Activated T-cell treated with anti-CD3 and anti-CD28 coated beads for 48 hours (primary cell): ENCODE measurements around the gene CRYBG2.
"Not testable (repeated sequence)": the region's sequence is repeated elsewhere in the genome, so short reads cannot be mapped to it uniquely, and the experiment has no call there.

ENCODE experiments used
- DNase-seq: peaks from one replicate; pipeline ENCODE4 v3.0.0-alpha.2; 2020; ENCODE audit warnings: low read depth

The CRYBG2 gene, protein sequence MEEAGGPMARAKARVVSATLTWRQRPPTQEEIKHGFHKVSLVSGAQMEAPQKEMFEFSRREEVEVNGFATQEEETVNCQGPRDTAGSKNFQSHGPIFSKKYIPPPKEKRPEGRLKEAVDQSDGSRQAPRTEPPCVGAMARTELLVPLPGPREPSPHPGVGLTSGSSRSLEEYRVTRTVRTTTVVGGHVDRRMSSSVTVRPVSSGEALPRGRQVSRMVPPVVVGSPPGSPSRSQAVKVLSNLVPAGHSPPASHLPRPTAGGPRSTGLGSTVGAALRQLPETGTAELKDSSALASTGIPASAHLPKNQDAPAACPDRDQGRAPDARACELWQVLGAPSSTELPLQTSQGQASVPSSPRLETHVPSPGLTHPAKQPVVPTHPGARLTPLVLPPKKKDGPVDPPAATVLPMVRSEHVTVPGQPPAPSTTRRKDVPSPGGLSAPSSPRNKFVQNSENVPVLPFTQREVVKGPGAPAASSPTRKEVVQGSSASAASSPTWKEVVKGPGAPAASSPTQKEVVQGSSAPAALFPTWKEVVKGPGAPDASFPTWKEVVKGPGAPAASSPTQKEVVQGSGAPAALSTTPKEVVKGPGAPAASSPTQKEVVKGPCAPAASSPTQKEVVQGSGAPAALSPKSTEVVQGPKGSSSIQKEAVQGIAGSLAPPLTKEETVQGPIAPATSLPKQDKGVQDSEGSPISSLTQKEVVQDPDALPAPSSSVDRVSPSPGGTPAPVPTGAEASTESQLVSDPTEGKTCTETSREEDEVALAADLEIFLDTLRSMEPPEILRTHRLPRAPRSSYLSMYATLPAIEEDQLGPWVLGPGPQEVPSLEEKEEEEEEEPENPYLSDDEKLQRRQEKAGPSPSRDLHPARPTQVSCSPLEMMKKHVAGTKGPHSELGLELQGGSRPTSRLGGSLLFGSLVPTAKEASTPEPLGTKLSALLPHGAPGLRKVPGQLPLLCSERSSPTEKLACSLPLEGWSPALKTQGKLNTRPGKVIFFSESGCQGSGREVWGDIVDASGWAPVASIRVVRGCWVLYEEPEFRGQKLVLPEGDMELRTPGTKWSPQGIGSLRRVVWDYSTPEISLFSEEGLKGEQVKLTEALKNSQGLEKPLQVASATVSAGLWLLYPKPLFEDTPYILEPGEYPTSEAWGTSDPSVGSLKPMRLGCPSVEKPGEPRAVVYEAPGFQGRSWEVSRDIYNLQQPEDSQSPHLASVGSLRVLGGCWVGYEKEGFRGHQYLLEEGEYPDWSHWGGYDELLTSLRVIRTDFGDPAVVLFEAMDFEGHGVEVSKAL (N-terminal part only)

DNA sequence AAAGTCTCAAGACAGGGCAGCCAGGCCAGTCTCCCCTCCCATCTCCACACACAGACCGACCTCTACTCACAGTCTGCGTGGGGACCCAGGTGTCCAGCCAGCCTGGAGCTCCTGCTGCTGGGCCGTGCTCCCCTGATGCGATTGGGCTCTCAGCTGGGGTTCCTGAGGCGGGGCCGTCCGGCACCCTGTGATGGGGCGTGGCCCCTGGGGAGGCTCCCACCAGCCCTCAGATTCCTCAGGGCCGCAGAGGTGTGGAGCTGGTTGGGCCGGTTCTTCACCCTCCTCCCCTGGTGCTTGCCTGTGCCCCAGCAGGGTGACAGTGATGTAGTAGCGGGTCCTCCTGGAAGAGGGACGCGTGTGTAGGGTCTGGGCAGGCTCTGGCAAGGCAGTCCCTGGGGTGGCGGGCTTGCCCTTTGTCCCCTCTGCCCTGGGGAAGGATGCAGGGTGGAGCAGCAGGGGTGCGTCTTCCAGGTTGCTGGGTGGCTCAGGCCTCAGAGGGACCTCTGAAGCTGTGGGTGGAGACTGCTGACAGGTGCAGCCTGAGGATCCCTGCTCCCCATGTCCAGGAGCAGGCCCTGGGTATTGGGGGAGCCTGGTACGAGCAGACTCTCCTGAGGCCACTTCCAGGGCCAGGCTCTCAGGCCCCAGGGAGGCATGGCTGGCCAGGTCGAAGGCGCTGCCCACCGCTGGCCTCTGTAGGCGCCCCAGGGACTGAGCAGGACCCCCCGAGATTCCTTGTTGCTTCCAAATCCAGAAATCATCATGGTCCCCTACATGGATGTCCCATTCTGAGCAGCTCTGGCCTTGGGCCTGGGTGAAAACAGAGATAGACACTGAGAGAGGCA, at the start of gene CRYBG2:
Gene CRYBG2, minus strand, starts transcription at position 155 of the 845 bp plus-strand sequence. CDS start 7,473 bp downstream, outside the sequence.
- DNase-seq: no peak

DNA sequence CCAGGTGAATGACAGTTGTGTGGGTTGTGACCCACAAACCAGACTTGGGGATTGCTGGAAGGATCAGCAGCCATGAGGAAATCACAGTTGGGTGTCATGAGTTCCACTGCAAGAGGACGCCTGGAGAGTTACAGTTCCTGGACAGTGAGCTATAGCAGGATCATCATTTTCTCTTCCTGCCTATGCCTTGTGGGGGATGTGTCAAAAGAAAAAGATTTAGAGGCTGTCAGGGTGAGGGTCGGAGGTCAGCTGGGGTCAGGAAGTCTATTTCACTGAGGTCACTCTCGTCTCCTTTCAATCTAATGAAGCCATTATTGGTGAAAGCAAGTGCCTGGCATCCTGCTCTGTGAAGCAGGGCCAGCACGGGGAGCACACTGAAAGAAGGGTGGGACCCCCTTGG, 49.7 kb upstream of the CRYBG2 start:
- DNase-seq: no peak

DNA sequence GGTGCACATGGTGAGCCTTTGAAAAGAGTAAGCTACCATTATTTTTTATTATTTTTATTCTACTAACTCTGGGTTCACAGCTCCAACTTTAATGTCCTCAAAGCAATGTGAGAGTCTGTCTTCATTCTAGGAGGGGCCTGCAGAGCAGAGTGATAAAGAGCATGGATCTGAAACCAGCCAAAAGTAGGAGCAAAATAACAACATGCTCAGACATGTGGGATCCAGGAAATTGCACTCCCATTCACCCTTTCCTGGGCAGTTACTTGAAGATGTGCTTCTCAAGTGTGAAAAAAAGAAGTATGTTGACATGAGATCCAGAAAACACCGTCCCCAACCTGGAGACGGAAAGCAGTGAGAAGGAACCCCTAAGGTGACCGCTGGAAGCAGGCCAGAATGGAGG, 48.0 kb upstream of the CRYBG2 start:
- DNase-seq: no peak

DNA sequence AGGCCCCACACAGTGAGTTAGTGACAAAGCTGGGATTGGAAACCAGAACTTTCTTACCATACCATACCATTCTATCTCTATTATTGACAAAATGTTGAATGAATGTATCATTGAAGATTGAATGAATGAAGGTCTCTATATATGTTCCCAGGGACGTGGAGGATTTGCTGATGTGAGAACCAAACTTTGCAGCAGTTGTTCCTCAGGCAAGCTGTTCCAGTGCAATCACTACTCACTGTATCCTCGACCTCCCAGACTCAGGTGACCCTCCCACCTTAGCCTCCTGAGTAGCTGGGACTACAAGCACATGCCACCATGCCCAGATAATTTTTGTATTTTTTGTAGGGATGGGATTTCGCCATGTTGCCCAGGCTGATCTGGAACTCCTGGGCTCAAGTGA, 45.1 kb upstream of the CRYBG2 start:
- no peak for DNase-seq

DNA sequence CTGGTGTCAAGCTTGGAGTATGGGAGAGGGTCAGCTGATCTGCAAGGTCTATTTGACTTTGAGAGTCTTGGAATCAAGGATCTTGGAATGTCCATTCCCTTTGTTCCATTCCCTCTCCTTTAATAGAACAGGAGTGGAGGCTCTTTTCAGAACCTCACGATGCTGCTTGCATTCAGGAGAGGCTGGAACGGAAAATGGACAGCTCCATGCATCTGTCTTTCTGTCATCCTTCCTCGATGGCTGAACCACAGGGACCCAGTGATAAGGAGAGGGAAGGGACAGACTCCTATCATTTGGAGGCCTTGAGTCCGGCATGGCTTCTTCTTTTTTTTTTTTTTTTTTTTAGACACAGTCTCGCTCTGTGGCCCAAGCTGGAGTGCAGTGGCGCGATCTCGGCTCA, 41.8 kb upstream of the CRYBG2 start:
- no peak for DNase-seq

DNA sequence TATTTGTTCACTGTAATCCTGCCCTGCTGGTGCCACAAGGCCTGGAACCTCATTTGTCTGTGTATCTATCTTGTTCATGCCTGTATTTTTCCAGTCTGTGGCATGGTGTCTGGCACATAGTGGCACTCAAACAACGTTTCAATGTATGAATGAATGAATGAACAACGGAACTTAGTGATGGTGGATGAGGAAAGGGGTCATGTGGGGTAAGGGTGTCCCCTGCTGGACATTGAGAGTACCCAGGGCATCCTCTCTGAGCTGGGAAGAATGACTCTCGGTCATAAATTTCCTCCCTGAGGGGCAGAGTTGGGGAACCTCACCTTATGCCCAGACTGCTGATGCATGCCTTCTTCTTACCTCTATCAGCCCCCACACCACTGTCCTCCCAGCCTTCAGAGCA, 37.5 kb upstream of the CRYBG2 start:
- no peak for DNase-seq

DNA sequence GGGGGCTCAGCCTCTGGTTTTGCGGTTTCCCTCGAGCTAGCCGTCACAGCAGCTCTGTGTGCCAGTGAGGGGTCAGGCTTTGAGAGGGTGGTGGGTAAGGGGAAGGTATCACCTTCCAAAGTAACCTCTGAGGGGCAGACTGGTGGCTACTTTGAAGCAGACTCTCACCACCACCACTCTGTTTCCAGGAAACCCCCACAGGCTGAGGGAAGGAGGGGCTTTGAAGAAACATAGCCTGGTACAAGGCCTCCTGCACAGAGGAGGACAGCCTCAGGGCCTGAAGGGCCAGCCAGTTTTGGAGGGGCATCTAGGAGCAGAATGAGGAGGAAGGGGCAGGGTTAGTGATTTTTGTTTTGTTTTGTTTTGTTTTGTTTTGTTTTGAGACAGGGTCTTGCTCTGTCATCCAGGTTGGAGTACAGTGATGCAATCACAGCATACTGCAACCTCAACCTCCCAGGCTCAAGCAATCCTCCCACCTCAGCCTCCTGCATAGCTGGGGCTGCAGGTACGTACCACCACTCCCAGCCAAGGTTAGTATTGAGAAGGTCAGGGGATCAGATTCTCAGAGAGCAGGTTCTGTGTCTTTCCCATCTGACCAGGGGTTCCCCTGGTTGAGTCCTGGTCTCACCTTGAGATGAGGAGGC, 35.8 kb upstream of the CRYBG2 start:
- DNase-seq: no peak

DNA sequence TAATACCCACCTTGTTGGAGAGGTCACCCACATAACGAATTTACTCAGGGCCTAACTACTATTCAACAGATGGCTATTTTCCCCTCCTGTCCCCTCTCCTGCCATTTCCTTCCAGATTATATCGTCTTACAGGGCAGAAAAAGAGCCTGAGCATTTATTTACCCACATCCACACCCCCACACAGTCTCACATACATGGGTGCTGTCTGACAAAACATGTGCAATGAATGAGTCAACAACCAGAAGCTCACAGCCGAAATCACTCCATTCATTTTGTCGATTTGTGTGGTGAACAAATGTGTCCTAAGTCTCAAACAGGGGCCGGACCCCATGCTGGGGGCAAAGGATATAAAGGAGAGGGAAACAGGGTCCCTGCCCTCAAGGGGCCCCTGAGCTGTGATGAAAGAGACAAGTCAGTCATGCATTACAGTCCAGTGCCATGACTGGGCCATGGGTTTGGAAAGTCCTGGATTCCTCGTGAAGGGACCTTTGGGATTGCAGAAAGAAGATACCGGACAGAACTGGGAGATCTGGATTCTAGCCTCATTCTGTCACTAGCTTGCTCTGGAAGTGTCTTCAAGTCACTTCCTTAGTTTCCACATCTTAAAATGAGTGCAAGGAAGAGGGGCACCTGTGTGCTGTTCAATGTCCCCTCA, 35.0 kb upstream of the CRYBG2 start:
- no peak for DNase-seq

DNA sequence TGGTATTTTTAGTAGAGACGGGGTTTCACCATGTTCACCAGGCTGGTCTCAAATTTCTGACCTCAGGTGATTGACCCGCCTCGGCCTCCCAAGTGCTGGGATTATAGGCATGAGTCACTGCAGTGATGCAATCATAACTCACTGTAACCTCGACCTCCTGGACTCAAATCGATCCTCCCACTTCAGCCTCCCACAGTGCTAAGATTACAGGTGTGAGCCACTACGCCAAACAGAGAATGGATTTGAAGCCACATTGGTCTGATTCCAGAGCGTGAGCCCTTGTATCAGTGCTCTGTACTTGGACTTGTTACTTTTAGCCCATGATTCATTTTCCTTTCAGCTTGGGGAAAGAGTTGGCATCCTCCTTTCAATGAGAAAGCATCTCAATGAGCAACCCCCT, 33.5 kb upstream of the CRYBG2 start:
- DNase-seq: no peak

DNA sequence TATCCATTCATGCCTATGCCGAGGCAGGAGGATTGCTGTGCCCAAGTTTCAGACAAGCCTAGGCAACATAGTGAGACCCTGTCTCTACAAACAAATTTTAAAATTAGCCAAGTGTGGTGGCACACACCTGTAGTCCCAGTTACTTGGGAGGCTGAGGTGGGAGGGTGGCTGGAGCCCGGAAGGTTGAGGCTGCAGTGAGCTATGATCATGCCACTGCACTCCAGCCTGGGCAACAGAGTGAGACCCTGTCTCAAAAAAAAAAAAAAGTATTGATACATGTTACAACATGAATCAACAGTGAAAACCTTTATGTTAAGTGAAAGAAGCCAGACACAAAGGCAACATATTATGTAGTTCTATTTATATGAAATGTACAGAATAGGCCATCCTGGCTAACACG, 31.1 kb upstream of the CRYBG2 start:
- not testable (repeated sequence) for DNase-seq

DNA sequence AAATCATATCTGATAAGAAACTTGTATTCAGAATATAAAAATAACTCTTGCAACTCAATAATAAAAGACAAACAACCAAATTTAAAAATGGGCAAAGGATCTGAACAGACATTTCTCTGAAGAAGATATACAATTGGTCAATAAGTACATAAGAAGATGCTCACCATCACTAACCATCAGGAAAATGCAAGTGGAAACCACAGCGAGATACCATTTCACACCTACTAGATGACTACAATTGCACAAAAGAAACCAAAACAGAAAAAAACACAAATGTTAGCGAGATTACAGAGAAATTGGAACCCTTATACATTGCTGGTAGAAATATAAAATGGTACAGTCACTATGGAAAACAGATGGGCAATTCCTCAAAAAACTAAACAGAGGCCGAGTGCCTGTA, 30.1 kb upstream of the CRYBG2 start:
- DNase-seq: no peak

DNA sequence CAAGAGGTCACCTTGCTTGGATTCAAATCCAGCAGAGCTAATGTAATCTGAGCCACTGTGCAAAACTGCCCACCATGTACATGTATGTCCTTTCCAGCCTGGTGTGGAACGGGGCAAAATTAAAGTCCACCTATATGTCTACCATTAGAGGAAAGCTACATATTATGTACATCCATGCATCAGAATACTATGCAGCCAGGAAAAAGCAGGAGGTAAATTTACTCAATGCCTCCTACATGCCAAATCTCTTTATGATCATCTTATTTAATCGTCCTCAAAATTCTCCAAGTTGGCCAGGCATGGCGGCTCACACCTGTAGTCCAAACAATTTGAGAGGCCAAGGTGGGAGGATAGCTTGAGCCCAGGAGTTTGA, 24.9 kb upstream of the CRYBG2 start:
- DNase-seq: no peak

DNA sequence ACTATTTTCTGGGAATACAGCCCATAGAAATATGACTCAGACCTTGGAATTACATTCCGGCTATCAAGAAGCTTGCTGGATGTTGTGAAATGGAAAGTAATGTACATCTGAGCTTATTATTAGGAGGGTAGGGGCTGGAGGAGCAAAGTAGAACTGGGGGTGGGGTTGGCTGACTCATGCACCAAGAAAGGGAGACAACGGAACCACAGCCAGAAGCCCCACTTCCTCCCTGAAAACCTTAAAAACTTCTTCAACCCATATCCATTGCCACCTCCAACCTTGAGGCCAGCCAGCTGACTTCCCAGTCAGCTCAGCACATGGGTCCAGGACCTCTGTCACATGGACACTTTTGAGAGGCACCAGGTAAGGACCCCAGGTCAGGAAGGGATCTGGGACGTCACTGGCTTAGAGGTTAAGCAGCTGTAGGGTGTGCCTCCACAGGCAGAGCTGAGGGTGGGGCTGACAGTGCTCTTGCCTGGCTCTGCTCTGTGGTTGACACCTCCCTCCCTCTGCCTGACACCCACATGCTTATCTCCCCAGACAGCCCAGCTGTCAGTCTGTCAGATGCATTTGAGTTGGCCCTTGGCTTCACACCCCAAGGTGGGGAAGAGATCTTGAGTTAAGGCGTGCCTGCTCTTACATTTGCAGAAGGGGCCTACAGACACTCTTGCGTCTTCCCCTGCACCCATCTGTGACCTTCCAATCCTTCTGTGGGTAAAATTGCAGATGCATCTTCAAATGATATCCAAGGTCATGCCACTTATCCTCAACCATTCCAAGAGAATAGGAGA, 24.4 kb upstream of the CRYBG2 start:
- peak; percentile 63 for DNase-seq

DNA sequence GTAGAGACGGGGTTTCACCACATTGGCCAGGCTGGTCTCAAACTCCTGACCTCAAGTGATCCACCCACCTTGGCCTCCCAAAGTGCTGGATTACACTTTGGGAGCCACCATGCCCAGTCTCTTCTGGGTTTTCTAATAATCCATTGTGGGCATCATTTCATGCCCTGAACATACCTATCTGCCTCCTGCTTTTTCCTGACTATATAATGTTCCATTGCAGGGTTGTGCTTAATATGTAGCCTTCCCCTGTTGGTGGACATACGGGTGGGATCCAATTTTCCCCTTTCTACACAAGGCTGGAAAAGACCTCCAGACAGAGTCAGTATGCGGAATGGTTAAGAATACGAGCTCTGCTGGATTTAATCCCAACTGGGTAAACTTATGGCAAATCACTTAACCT, 22.1 kb upstream of the CRYBG2 start:
- no peak for DNase-seq

DNA sequence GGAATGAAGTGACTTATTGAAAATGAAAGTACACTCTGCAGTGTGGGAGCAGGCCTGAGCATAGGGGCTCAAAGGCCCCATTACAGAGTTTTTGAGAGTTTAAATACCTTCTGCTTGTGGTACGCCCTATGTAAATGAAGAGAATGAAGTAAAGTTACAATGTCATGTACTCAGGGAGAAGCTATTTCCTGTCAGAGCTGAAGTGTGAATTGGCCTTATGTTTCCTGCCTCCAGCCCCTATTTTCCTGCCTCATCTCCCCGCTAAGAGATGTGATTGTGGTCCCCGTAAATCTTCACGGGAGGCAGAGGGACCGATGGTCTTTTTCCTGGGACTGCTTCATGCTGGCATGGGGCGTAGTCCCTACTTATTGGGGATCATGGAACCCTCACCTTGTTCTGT, 21.2 kb upstream of the CRYBG2 start:
- DNase-seq: no peak

DNA sequence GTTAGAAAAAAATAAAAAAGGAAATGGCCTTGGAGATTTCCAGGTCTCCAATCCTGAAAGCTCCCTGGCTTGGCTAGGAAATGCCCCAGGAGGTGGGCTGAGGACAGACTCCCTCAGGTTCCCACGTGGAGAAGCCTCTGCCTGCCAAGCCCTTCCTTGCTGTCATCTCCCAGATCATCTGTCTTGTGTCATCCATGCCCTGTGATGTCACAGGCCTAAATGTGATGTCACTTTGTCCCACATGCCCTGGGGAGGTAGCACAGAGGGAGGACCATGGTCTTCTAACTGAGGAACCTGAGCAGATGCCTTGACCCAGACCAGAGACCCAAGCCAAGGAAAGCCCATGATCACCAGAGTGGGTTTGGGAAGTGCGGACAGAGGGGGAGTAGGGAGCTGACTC, 20.4 kb upstream of the CRYBG2 start:
- not testable (repeated sequence) for DNase-seq

DNA sequence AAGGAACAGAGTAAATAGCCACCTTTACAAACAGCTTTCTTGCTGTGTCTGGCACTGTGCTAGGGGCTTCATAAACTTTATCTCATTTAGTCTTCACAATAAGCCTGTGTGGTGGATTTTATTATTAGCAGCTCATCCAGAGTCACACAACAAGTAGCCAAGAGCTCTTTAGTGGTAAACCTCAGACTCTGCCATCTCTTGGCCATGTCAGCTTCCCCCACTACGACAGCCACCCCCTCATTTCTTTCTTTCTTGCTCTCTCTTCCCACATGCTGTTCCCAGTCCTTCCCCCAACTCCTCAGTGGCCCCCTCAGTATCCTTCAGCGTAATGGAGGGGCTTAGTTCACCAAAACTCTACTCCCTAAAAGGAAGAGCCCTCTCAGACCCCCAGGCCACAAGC, 19.9 kb upstream of the CRYBG2 start:
- no peak for DNase-seq

DNA sequence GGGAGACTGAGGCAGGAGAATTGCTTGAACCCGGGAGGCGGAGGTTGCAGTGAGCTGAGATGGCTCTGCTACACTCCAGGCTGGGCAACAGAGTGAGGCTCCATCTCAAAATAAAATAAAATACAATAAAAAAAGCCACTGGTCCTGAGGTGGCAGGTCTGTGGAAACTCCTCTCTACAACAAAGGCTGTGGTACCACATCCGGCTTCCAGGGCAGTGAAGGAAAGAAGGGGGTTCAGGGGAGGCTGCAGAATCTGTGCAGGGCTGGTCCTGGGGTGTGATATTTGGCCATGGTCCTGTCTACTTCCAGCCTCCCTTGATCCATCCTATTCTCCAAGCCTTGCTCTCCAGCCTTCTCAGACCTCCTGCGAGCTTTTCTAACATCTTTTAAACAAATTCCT, 19.4 kb upstream of the CRYBG2 start:
- no peak for DNase-seq

DNA sequence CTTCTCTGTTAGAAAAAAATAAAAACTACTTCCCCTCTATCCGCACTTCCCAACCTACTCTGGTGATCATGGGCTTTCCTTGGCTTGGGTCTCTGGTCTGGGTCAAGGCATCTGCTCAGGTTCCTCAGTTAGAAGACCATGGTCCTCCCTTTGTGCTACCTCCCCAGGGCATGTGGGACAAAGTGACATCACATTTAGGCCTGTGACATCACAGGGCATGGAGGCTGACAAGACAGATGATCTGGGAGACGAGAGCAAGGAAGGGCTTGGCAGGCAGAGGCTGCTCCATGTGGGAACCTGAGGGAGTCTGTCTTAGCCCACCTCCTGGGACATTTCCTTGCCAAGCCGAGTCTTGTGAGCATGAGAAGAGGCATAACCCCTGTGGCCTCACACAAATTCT, 18.7 kb upstream of the CRYBG2 start, which contains the start of gene ZNF683:
Gene ZNF683, minus strand, starts transcription at position 140 of the 400 bp plus-strand sequence. CDS start 4,179 bp downstream, outside the sequence.
- not testable (repeated sequence) for DNase-seq
